IPS-15b (cell line): ENCODE data around the gene DLGAP1.

Experiments used
- H3K27me3 ChIP-seq: one replicate; pipeline ENCODE4 v1.6.1; 2013; ENCODE audit warnings: low read length; ENCODE audit not compliant: control insufficient read depth, insufficient read depth
- H3K36me3 ChIP-seq: one replicate; pipeline ENCODE4 v1.6.1; 2013; ENCODE audit warnings: low read length; ENCODE audit not compliant: control insufficient read depth, insufficient read depth
- H3K4me1 ChIP-seq: one replicate; pipeline ENCODE4 v1.6.1; 2013; ENCODE audit warnings: mild to moderate bottlenecking, low read length; ENCODE audit not compliant: control insufficient read depth, insufficient read depth
- H3K4me3 ChIP-seq: one replicate; pipeline ENCODE4 v1.5.1; 2013; ENCODE audit warnings: low read depth, low read length
- H3K9ac ChIP-seq: one replicate; pipeline ENCODE4 v1.6.1; 2013; ENCODE audit warnings: low read depth, mild to moderate bottlenecking, low read length
- H3K9me3 ChIP-seq: one replicate; pipeline ENCODE4 v1.6.1; 2013; ENCODE audit warnings: mild to moderate bottlenecking, low read length; ENCODE audit not compliant: control insufficient read depth, insufficient read depth

DLGAP1 gene

GRCh38 chr18:4433717-4434116 is 21.4 kb downstream of the DLGAP1 start:
- H3K9me3 ChIP-seq = no peaks in the 10 kb centered on the region
- H3K27me3 ChIP-seq = no peaks in the 10 kb centered on the region
- H3K4me1 ChIP-seq = peaks cover 6% of the 10 kb centered on the region
- no peak overlapping the region for H3K4me3 ChIP-seq
- no peak overlapping the region for H3K9ac ChIP-seq
- H3K36me3 ChIP-seq = no peaks in the 10 kb centered on the region

GRCh38 chr18:4430836-4431235 is 24.3 kb downstream of the DLGAP1 start:
- H3K4me3 ChIP-seq = no peak overlapping the region
- no peaks in the 10 kb centered on the region for H3K9me3 ChIP-seq
- no peak overlapping the region for H3K9ac ChIP-seq
- peaks cover 5% of the 10 kb centered on the region for H3K4me1 ChIP-seq
- no peaks in the 10 kb centered on the region for H3K36me3 ChIP-seq
- H3K27me3 ChIP-seq = no peaks in the 10 kb centered on the region

GRCh38 chr18:4417714-4418113 is 37.4 kb downstream of the DLGAP1 start:
- no peaks in the 10 kb centered on the region for H3K4me1 ChIP-seq
- H3K9ac ChIP-seq = no peak overlapping the region
- H3K27me3 ChIP-seq = no peaks in the 10 kb centered on the region
- H3K9me3 ChIP-seq = peaks cover 3% of the 10 kb centered on the region
- no peaks in the 10 kb centered on the region for H3K36me3 ChIP-seq
- no peak overlapping the region for H3K4me3 ChIP-seq

- Histone ChIP-seq H3K9ac (no peak overlapping the region), H3K36me3 (no peaks in the 10 kb centered on the region), H3K4me3 (no peak overlapping the region), H3K4me1 (no peaks in the 10 kb centered on the region), H3K27me3 (no peaks in the 10 kb centered on the region), H3K9me3 (peaks cover 3% of the 10 kb centered on the region)
These were observed 38.1 kb downstream of the DLGAP1 start for GRCh38 chr18:4416976-4417375.

- H3K4me1 ChIP-seq = peaks cover under 1% of the 10 kb centered on the region
- no peaks in the 10 kb centered on the region for H3K9me3 ChIP-seq
- no peak overlapping the region for H3K9ac ChIP-seq
- H3K36me3 ChIP-seq = no peaks in the 10 kb centered on the region
- no peak overlapping the region for H3K4me3 ChIP-seq
- H3K27me3 ChIP-seq = no peaks in the 10 kb centered on the region
These were observed 42.8 kb downstream of the DLGAP1 start for GRCh38 chr18:4412286-4412685.

GRCh38 chr18:4406856-4407255 is 48.3 kb downstream of the DLGAP1 start:
- H3K4me3 ChIP-seq = no peak overlapping the region
- peaks cover 19% of the 10 kb centered on the region for H3K4me1 ChIP-seq
- H3K36me3 ChIP-seq = no peaks in the 10 kb centered on the region
- no peak overlapping the region for H3K9ac ChIP-seq
- no peaks in the 10 kb centered on the region for H3K27me3 ChIP-seq
- H3K9me3 ChIP-seq = no peaks in the 10 kb centered on the region

- H3K4me3 ChIP-seq = no peak overlapping the region
- no peaks in the 10 kb centered on the region for H3K36me3 ChIP-seq
- no peak overlapping the region for H3K9ac ChIP-seq
- peaks cover 19% of the 10 kb centered on the region for H3K4me1 ChIP-seq
- H3K27me3 ChIP-seq = no peaks in the 10 kb centered on the region
- no peaks in the 10 kb centered on the region for H3K9me3 ChIP-seq
These were observed 49.1 kb downstream of the DLGAP1 start for GRCh38 chr18:4405965-4406364.

GRCh38 chr18:4403836-4404235 is 51.3 kb downstream of the DLGAP1 start:
- Histone ChIP-seq H3K36me3 (no peaks in the 10 kb centered on the region), H3K4me1 (peaks cover 19% of the 10 kb centered on the region), H3K27me3 (no peaks in the 10 kb centered on the region), H3K9ac (no peak overlapping the region), H3K4me3 (no peak overlapping the region), H3K9me3 (no peaks in the 10 kb centered on the region)

GRCh38 chr18:4400911-4401310 is 54.2 kb downstream of the DLGAP1 start:
- Histone ChIP-seq H3K4me1 (peaks cover 10% of the 10 kb centered on the region), H3K4me3 (no peak overlapping the region), H3K27me3 (no peaks in the 10 kb centered on the region), H3K9ac (no peak overlapping the region), H3K36me3 (no peaks in the 10 kb centered on the region), H3K9me3 (no peaks in the 10 kb centered on the region)

GRCh38 chr18:4399929-4400328 is 55.2 kb downstream of the DLGAP1 start:
- Histone ChIP-seq H3K4me1 (peaks cover 10% of the 10 kb centered on the region), H3K4me3 (no peak overlapping the region), H3K9me3 (no peaks in the 10 kb centered on the region), H3K27me3 (no peaks in the 10 kb centered on the region), H3K9ac (no peak overlapping the region), H3K36me3 (no peaks in the 10 kb centered on the region)

GRCh38 chr18:4394700-4395099 is 60.4 kb downstream of the DLGAP1 start:
- no peak overlapping the region for H3K4me3 ChIP-seq
- no peaks in the 10 kb centered on the region for H3K27me3 ChIP-seq
- H3K36me3 ChIP-seq = no peaks in the 10 kb centered on the region
- H3K4me1 ChIP-seq = no peaks in the 10 kb centered on the region
- H3K9me3 ChIP-seq = no peaks in the 10 kb centered on the region
- no peak overlapping the region for H3K9ac ChIP-seq

- Histone ChIP-seq H3K27me3 (no peaks in the 10 kb centered on the region), H3K9me3 (no peaks in the 10 kb centered on the region), H3K4me1 (no peaks in the 10 kb centered on the region), H3K9ac (no peak overlapping the region), H3K4me3 (no peak overlapping the region), H3K36me3 (no peaks in the 10 kb centered on the region)
These were observed 63.2 kb downstream of the DLGAP1 start for GRCh38 chr18:4391859-4392258.

GRCh38 chr18:4385876-4386275 is 69.2 kb downstream of the DLGAP1 start:
- Histone ChIP-seq H3K9me3 (no peaks in the 10 kb centered on the region), H3K4me1 (no peaks in the 10 kb centered on the region), H3K9ac (no peak overlapping the region), H3K4me3 (no peak overlapping the region), H3K27me3 (no peaks in the 10 kb centered on the region), H3K36me3 (no peaks in the 10 kb centered on the region)
